GM10266 (cell line): ENCODE results near the gene STAT6.

Source experiments
- DNase-seq: peaks from one replicate; pipeline ENCODE4 v3.0.0; 2012; ENCODE audit errors: extremely low spot score
- CTCF ChIP-seq: IDR thresholded peaks from 2 replicates; pipeline ENCODE4 v1.5.1; 2012; ENCODE audit warnings: mild to moderate bottlenecking, low read depth; ENCODE audit not compliant: control insufficient read depth, insufficient read depth; ENCODE audit errors: missing control alignments

STAT6 gene

GRCh38 chr12:57105011-57105753 lies 6.0 kb downstream of the STAT6 start:
- no peak for TF ChIP-seq CTCF

GRCh38 chr12:57104292-57104910 lies 6.8 kb downstream of the STAT6 start:
- TF ChIP-seq CTCF, result no peak
- no peak for DNase-seq

More at GRCh38 chr12:57105011-57105753, 6.0 kb downstream of the STAT6 start:
- DNase-seq, result no peak

- DNase-seq, result no peak
- TF ChIP-seq CTCF, result no peak
Measured at GRCh38 chr12:57103856-57104255, 7.3 kb downstream of the STAT6 start.

GRCh38 chr12:57101892-57102695 lies 9.1 kb downstream of the STAT6 start:
- no peak for DNase-seq
- TF ChIP-seq CTCF, result no peak

DNA sequence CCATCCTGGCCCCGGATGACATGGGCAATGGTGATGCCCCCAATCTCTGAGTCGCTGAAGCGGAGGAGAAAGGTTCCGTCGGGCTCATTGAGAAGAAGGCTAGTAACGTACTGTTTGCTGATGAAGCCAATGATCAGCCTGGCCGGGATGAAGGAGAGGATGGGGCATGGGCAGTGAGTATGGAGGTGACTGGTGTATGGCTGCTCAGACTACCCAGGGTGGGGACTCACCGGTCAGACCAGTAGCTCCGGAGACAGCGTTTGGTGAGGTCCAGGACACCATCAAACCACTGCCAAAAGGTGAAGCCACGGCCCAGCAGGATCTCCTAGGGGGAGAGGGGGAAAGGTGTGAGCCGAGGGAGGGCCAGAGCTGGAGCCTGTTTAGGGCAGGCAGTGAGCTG lies 11.4 kb downstream of the STAT6 start:
- no peak for TF ChIP-seq CTCF
- DNase-seq, result no peak

- no peak for TF ChIP-seq CTCF
- no peak for DNase-seq
Measured at GRCh38 chr12:57099047-57099714, 12.0 kb downstream of the STAT6 start.
